Epithelial cell of proximal tubule (primary cell): ENCODE results near the gene LIN7C. TPM values are rescaled to one million over a fixed set of nuclear protein-coding genes. Genes with fewer than 3 reads are reported as not detected.

ENCODE experiments used
- DNase-seq: peaks from one replicate; pipeline ENCODE4 v3.0.0-alpha.2; 2011; ENCODE audit warnings: low read depth
- H3K4me3 ChIP-seq: 2 replicates; pipeline ENCODE4 v1.5.1; 2011; ENCODE audit warnings: low read depth, mild to moderate bottlenecking, low read length
- total RNA-seq: library from RNA; depleted of rRNA; stranded (reverse); fragments of >200 nt; gene quantifications from 2 replicates; pipeline ENCODE4 v1.2.3, GENCODE V29; 2015
- TF ChIP-seq, protein P1 (sequence below): conservative IDR thresholded peaks from 2 replicates; pipeline ENCODE4 v1.5.1; 2012; ENCODE audit warnings: low read depth, mild to moderate bottlenecking, low read length

Gene LIN7C
- total RNA-seq, 1 donor from 2014 or later = 23.5 TPM

DNA sequence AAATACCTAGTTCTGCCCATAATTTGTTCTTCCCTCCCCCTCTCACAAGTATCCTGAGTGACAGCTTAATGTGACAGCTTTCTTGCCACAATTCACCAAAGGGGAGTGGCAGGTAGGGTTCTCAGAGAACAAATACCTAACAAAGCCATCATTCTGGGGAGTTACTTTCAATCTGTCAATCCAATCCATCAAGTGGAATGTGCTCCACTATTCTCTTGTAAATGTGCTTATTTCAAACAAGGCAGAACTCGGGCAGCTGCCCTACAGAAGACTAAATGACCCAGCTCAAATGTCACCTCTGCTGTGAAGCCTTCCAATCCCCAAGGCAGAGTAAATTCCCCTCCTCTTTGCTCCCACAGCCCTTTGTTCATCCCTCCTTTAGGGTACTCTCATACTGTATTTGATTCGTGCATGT is 61.8 kb downstream of the LIN7C start:
- no peak overlapping the region for H3K4me3 ChIP-seq
- DNase-seq = no peak
- TF ChIP-seq, protein P1, sequence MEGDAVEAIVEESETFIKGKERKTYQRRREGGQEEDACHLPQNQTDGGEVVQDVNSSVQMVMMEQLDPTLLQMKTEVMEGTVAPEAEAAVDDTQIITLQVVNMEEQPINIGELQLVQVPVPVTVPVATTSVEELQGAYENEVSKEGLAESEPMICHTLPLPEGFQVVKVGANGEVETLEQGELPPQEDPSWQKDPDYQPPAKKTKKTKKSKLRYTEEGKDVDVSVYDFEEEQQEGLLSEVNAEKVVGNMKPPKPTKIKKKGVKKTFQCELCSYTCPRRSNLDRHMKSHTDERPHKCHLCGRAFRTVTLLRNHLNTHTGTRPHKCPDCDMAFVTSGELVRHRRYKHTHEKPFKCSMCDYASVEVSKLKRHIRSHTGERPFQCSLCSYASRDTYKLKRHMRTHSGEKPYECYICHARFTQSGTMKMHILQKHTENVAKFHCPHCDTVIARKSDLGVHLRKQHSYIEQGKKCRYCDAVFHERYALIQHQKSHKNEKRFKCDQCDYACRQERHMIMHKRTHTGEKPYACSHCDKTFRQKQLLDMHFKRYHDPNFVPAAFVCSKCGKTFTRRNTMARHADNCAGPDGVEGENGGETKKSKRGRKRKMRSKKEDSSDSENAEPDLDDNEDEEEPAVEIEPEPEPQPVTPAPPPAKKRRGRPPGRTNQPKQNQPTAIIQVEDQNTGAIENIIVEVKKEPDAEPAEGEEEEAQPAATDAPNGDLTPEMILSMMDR = no peak

Other genes starting within 250 kb of the LIN7C start
- gene CCDC34, start 143.6 kb downstream of the LIN7C start, total RNA-seq = 5.7 and 8.0 TPM in 2 replicates
- 62.7 and 64.2 TPM in 2 replicates for gene LGR4, start 34.0 kb downstream of the LIN7C start, total RNA-seq
- 5.8 and 9.5 TPM in 2 replicates for gene BDNF, start 193.7 kb upstream of the LIN7C start, total RNA-seq